Measurements from ENCODE around the gene ARID1B.
A peak's percentile ranks its signal among the peaks of the same experiment; 100 is the strongest.

The ARID1B gene

DNA sequence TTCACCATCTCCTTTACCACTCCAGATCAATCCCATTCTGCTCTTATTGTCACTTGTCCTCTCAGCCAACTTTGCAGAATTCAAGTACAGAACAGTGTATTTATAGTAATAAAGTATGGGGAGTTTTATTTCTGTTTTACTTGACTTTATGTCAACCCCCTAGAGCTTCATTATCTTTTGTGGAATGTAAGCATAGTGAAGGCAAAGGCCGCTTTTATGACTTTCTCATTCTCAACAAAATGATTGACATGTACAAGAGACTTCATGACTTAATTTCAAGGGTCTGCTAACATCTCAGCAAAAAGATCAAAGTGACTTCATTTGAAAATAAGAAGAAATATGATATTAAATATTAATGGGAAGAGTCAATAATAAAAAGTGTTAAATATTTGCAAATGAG is 28.7 kb upstream of the ARID1B start:
- Histone ChIP-seq H2AK5ac (ENCODE audit: low read length) (no peak overlapping the region), H3K36me3 (ENCODE audit: control insufficient read depth in 1 of 2, insufficient read depth in 2 of 2, low read length in 2 of 2) (no peaks in the 10 kb centered on the region), H3K4me1 (ENCODE audit: control insufficient read depth in 1 of 2, insufficient read depth in 2 of 2, low read length in 2 of 2) (no peaks in the 10 kb centered on the region), H3K9ac (ENCODE audit: low read length) (no peak overlapping the region), H3K14ac (ENCODE audit: low read length) (no peak overlapping the region), H2AFZ (ENCODE audit: insufficient read depth, low read length, poor library complexity) (no peak overlapping the region), H4K12ac (ENCODE audit: low read depth, low read length) (no peak overlapping the region), H2BK12ac (ENCODE audit: low read length) (no peak overlapping the region), H2BK5ac (ENCODE audit: low read depth, low read length, poor library complexity) (no peak overlapping the region), H3K18ac (ENCODE audit: low read length) (no peak overlapping the region), H3K9me3 (ENCODE audit: insufficient read depth, low read depth, low read length) (no peaks in the 10 kb centered on the region), H2BK120ac (ENCODE audit: insufficient read depth, low read length, poor library complexity) (no peak overlapping the region), H3K27ac (ENCODE audit: low read depth, low read length) (no peak overlapping the region), H3K4me2 (ENCODE audit: low read length) (no peak overlapping the region), H3K27me3 (ENCODE audit: insufficient read depth, low read length) (no peaks in the 10 kb centered on the region), H3K4me3 (ENCODE audit: low read depth, low read length) (no peak overlapping the region), H4K8ac (ENCODE audit: low read depth, low read length) (no peak overlapping the region), H3K23ac (ENCODE audit: low read length) (no peak overlapping the region), H3K79me2 (ENCODE audit: control insufficient read depth, insufficient read depth, low read length, poor library complexity) (no peaks in the 10 kb centered on the region), H3K4ac (ENCODE audit: low read depth, low read length) (no peak overlapping the region), H3K79me1 (ENCODE audit: low read length) (no peaks in the 10 kb centered on the region), H4K91ac (ENCODE audit: low read depth, low read length) (no peak overlapping the region)
- WGBS (ENCODE audit: extremely low coverage, insufficient coverage, insufficient read length) = no CpG with 5 or more reads among the region's 1 CpG
- no peak for DNase-seq

DNA sequence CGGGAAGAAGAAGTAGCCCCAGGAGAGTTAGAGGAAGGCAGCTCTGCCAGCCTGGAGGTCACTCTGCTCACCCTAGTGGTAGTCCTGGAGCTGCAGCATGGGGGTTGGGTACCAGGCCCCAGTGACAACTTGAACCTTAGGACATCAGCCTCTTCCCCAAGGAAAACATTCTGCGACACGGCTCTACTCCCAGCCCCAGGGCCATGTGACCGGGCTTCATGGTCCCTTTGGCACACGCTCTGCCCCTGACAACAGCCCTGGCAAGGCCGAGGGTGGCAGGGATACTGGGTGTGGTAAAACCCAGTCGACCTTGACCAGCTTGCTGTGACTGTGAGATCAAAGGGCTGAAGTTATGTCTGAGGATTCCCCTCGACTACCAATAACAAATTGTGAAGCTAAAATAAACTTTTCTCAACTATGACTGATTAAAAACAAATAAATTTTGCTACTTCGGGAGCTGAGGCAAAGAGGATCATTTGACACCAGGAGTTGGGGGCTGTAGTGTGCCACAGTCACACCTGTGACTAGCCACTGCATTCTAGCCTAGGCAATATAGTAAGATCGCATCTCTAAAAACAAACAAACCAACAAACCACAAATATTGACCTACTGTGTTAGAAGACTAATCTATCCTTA is 24.4 kb upstream of the ARID1B start:
- H3K27me3 ChIP-seq (ENCODE audit: insufficient read depth, low read length) = no peaks in the 10 kb centered on the region
- no peak overlapping the region for H3K4me2 ChIP-seq (ENCODE audit: low read length)
- no peaks in the 10 kb centered on the region for H3K4me1 ChIP-seq (ENCODE audit: control insufficient read depth in 1 of 2, insufficient read depth in 2 of 2, low read length in 2 of 2)
- H2BK120ac ChIP-seq (ENCODE audit: insufficient read depth, low read length, poor library complexity) = no peak overlapping the region
- H2AFZ ChIP-seq (ENCODE audit: insufficient read depth, low read length, poor library complexity) = no peak overlapping the region
- H4K12ac ChIP-seq (ENCODE audit: low read depth, low read length) = no peak overlapping the region
- H3K79me2 ChIP-seq (ENCODE audit: control insufficient read depth, insufficient read depth, low read length, poor library complexity) = no peaks in the 10 kb centered on the region
- no peak overlapping the region for H3K4ac ChIP-seq (ENCODE audit: low read depth, low read length)
- no peak overlapping the region for H3K4me3 ChIP-seq (ENCODE audit: low read depth, low read length)
- H3K36me3 ChIP-seq (ENCODE audit: control insufficient read depth in 1 of 2, insufficient read depth in 2 of 2, low read length in 2 of 2) = no peaks in the 10 kb centered on the region
- no peak overlapping the region for H3K14ac ChIP-seq (ENCODE audit: low read length)
- H3K18ac ChIP-seq (ENCODE audit: low read length) = no peak overlapping the region
- no peak overlapping the region for H2BK5ac ChIP-seq (ENCODE audit: low read depth, low read length, poor library complexity)
- no peaks in the 10 kb centered on the region for H3K79me1 ChIP-seq (ENCODE audit: low read length)
- no CpG with 5 or more reads among the region's 10 CpGs for WGBS (ENCODE audit: extremely low coverage, insufficient coverage, insufficient read length)
- DNase-seq = no peak
- H2BK12ac ChIP-seq (ENCODE audit: low read length) = no peak overlapping the region
- no peak overlapping the region for H4K8ac ChIP-seq (ENCODE audit: low read depth, low read length)
- H3K23ac ChIP-seq (ENCODE audit: low read length) = no peak overlapping the region
- H4K91ac ChIP-seq (ENCODE audit: low read depth, low read length) = no peak overlapping the region
- H2AK5ac ChIP-seq (ENCODE audit: low read length) = no peak overlapping the region
- H3K27ac ChIP-seq (ENCODE audit: low read depth, low read length) = no peak overlapping the region
- no peaks in the 10 kb centered on the region for H3K9me3 ChIP-seq (ENCODE audit: insufficient read depth, low read depth, low read length)
- H3K9ac ChIP-seq (ENCODE audit: low read length) = peak overlapping the region; percentile 1

GRCh38 chr6:156756630-156757610 is 20.3 kb upstream of the ARID1B start:
- Histone ChIP-seq H4K91ac (ENCODE audit: low read depth, low read length) (no peak overlapping the region), H3K27me3 (ENCODE audit: insufficient read depth, low read length) (no peaks in the 10 kb centered on the region), H3K79me2 (ENCODE audit: control insufficient read depth, insufficient read depth, low read length, poor library complexity) (no peaks in the 10 kb centered on the region), H3K18ac (ENCODE audit: low read length) (no peak overlapping the region), H3K4me1 (ENCODE audit: control insufficient read depth in 1 of 2, insufficient read depth in 2 of 2, low read length in 2 of 2) (no peaks in the 10 kb centered on the region), H3K36me3 (ENCODE audit: control insufficient read depth in 1 of 2, insufficient read depth in 2 of 2, low read length in 2 of 2) (no peaks in the 10 kb centered on the region), H3K79me1 (ENCODE audit: low read length) (no peaks in the 10 kb centered on the region), H3K4me3 (ENCODE audit: low read depth, low read length) (no peak overlapping the region), H3K4me2 (ENCODE audit: low read length) (no peak overlapping the region), H2BK5ac (ENCODE audit: low read depth, low read length, poor library complexity) (no peak overlapping the region), H2BK120ac (ENCODE audit: insufficient read depth, low read length, poor library complexity) (no peak overlapping the region), H3K4ac (ENCODE audit: low read depth, low read length) (no peak overlapping the region), H3K9me3 (ENCODE audit: insufficient read depth, low read depth, low read length) (no peaks in the 10 kb centered on the region), H3K9ac (ENCODE audit: low read length) (no peak overlapping the region), H4K8ac (ENCODE audit: low read depth, low read length) (no peak overlapping the region), H2AFZ (ENCODE audit: insufficient read depth, low read length, poor library complexity) (no peak overlapping the region), H2BK12ac (ENCODE audit: low read length) (no peak overlapping the region), H3K27ac (ENCODE audit: low read depth, low read length) (no peak overlapping the region), H3K14ac (ENCODE audit: low read length) (no peak overlapping the region), H4K12ac (ENCODE audit: low read depth, low read length) (no peak overlapping the region), H2AK5ac (ENCODE audit: low read length) (no peak overlapping the region), H3K23ac (ENCODE audit: low read length) (no peak overlapping the region)
- WGBS (ENCODE audit: extremely low coverage, insufficient coverage, insufficient read length) = 100% methylated on average over 3 of the region's 8 CpGs
- DNase-seq = no peak

GRCh38 chr6:156757849-156758248 is 19.3 kb upstream of the ARID1B start:
- H3K27ac ChIP-seq (ENCODE audit: low read depth, low read length) = no peak overlapping the region
- H3K9ac ChIP-seq (ENCODE audit: low read length) = no peak overlapping the region
- no peak overlapping the region for H2AFZ ChIP-seq (ENCODE audit: insufficient read depth, low read length, poor library complexity)
- no peaks in the 10 kb centered on the region for H3K79me1 ChIP-seq (ENCODE audit: low read length)
- no peaks in the 10 kb centered on the region for H3K4me1 ChIP-seq (ENCODE audit: control insufficient read depth in 1 of 2, insufficient read depth in 2 of 2, low read length in 2 of 2)
- no peaks in the 10 kb centered on the region for H3K36me3 ChIP-seq (ENCODE audit: control insufficient read depth in 1 of 2, insufficient read depth in 2 of 2, low read length in 2 of 2)
- no peaks in the 10 kb centered on the region for H3K79me2 ChIP-seq (ENCODE audit: control insufficient read depth, insufficient read depth, low read length, poor library complexity)
- DNase-seq = no peak
- H4K91ac ChIP-seq (ENCODE audit: low read depth, low read length) = no peak overlapping the region
- no peaks in the 10 kb centered on the region for H3K9me3 ChIP-seq (ENCODE audit: insufficient read depth, low read depth, low read length)
- H3K14ac ChIP-seq (ENCODE audit: low read length) = no peak overlapping the region
- H2BK120ac ChIP-seq (ENCODE audit: insufficient read depth, low read length, poor library complexity) = no peak overlapping the region
- no peak overlapping the region for H4K12ac ChIP-seq (ENCODE audit: low read depth, low read length)
- no peak overlapping the region for H2BK12ac ChIP-seq (ENCODE audit: low read length)
- H3K4ac ChIP-seq (ENCODE audit: low read depth, low read length) = no peak overlapping the region
- no peak overlapping the region for H3K4me3 ChIP-seq (ENCODE audit: low read depth, low read length)
- no peak overlapping the region for H2AK5ac ChIP-seq (ENCODE audit: low read length)
- H4K8ac ChIP-seq (ENCODE audit: low read depth, low read length) = no peak overlapping the region
- no peak overlapping the region for H3K23ac ChIP-seq (ENCODE audit: low read length)
- WGBS (ENCODE audit: extremely low coverage, insufficient coverage, insufficient read length) = no CpG with 5 or more reads among the region's 2 CpGs
- no peak overlapping the region for H2BK5ac ChIP-seq (ENCODE audit: low read depth, low read length, poor library complexity)
- H3K4me2 ChIP-seq (ENCODE audit: low read length) = no peak overlapping the region
- no peaks in the 10 kb centered on the region for H3K27me3 ChIP-seq (ENCODE audit: insufficient read depth, low read length)
- H3K18ac ChIP-seq (ENCODE audit: low read length) = no peak overlapping the region

Measured in trophoblast cell (in vitro differentiated cells and primary cell).